HCT116 (cell line): ENCODE measurements around the gene INTS3. TPM values are rescaled to one million over a fixed set of nuclear protein-coding genes. Genes with fewer than 3 reads are reported as not detected.

Source experiments
- ATAC-seq: fragments of 200-7000 bp; cut with Tn5 transposase; 2 replicates; pipeline ENCODE4 v1.9.1; 2020; ENCODE audit warnings: mild to moderate bottlenecking, moderate library complexity
- BruUV-seq: library from RNA; stranded (reverse); fragments of 400-500 nt; replicated peaks from 2 replicates; lab custom pipeline; 2021; lab: Mats Ljungman, UMichigan
- CTCF ChIA-PET: fragments of 300-600 bp; sonication (Branson Sonifier 250); formaldehyde crosslinking; loops from one replicate; lab custom pipeline; 2021; ENCODE audit warnings: antibody characterized with exemption; lab: Charles Lee
- POLR2A ChIA-PET: fragments of 300-600, 350-600 bp; sonication (Branson Sonifier 250); formaldehyde crosslinking; loops from one replicate; lab custom pipeline; 2021; ENCODE audit warnings: antibody characterized with exemption; lab: Charles Lee
- RAD21 ChIA-PET, 2 experiments: fragments of 300-600 bp; sonication (Branson Sonifier 250); formaldehyde crosslinking; loops; one replicate each; lab custom pipeline; 2023; ENCODE audit warnings: low total read pairs in 2 of 2; ENCODE audit not compliant: uncharacterized antibody in 2 of 2, unreplicated experiment in 2 of 2, low non-redundant PET in 1 of 2; lab: Charles Lee
- DNase-seq: peaks from one replicate; pipeline ENCODE4 v3.0.0-alpha.2; 2010; ENCODE audit warnings: low read depth, low spot score
- H2AFZ ChIP-seq: fragments of 200-600 bp; shearing (Covaris generic), sonication (generic); 2 replicates; pipeline ENCODE4 v1.6.1; 2017; ENCODE audit warnings: low read depth, mixed run types, mixed read lengths, antibody characterized with exemption, low read length; ENCODE audit not compliant: poor library complexity, severe bottlenecking
- H3K27ac ChIP-seq: 2 replicates; pipeline ENCODE4 v1.5.1; 2012; ENCODE audit warnings: low read depth, low read length
- H3K27me3 ChIP-seq: fragments of 200-600 bp; sonication (generic); 2 replicates; pipeline ENCODE4 v1.6.1; 2016; ENCODE audit warnings: mixed run types, low read length, mixed read lengths; ENCODE audit not compliant: insufficient read depth
- H3K36me3 ChIP-seq, 2 experiments: fragments of 200-500 bp in 1 of 2; fragments of 200-600 bp in 1 of 2; sonication (Bioruptor generic) in 1 of 2; sonication (generic) in 1 of 2; 2 replicates each; pipeline versions ENCODE4 v1.5.1 to v1.6.1; 2014 to 2016; ENCODE audit warnings: low read length in 2 of 2, inconsistent platforms in 1 of 2, mixed read lengths in 1 of 2, mixed run types in 1 of 2; ENCODE audit not compliant: insufficient read depth in 2 of 2, control insufficient read depth in 1 of 2
- H3K4me1 ChIP-seq, 2 experiments: fragments of 200-600 bp in 1 of 2; sonication (generic) in 1 of 2; 2 replicates each; pipeline versions ENCODE4 v1.5.1 to v1.6.1; 2012 to 2017; ENCODE audit warnings: low read length in 2 of 2, inconsistent platforms in 1 of 2, mild to moderate bottlenecking in 1 of 2, mixed read lengths in 1 of 2, mixed run types in 1 of 2, moderate library complexity in 1 of 2; ENCODE audit not compliant: insufficient read depth in 2 of 2, control insufficient read depth in 1 of 2
- H3K4me2 ChIP-seq: fragments of 200-600 bp; sonication (generic); 2 replicates; pipeline ENCODE4 v1.6.1; 2017; ENCODE audit warnings: mixed run types, low read length, mixed read lengths
- H3K4me3 ChIP-seq, 2 experiments: fragments of 200-600 bp in 1 of 2; sonication (generic) in 1 of 2; replicated peaks in 1 of 2; 2 replicates each; pipeline ENCODE4 v1.5.1; 2011 to 2016; ENCODE audit warnings: low read length in 2 of 2, control low read depth in 1 of 2, low read depth in 1 of 2, mild to moderate bottlenecking in 1 of 2, mixed read lengths in 1 of 2, mixed run types in 1 of 2
- H3K79me2 ChIP-seq: fragments of 200-600 bp; sonication (generic); 2 replicates; pipeline ENCODE4 v1.6.1; 2017; ENCODE audit warnings: mild to moderate bottlenecking, mixed run types, low read length, moderate library complexity, mixed read lengths; ENCODE audit not compliant: insufficient read depth
- H3K9ac ChIP-seq: fragments of 200-600 bp; sonication (generic); 2 replicates; pipeline ENCODE4 v1.6.1; 2016; ENCODE audit warnings: low read length, mixed read lengths
- H3K9me2 ChIP-seq: fragments of 200-600 bp; sonication (generic), shearing (Covaris generic); 2 replicates; pipeline ENCODE4 v1.6.1; 2017; ENCODE audit warnings: mixed run types, mild to moderate bottlenecking, moderate library complexity; ENCODE audit not compliant: insufficient read depth
- H3K9me3 ChIP-seq, 2 experiments: fragments of 200-500 bp in 1 of 2; fragments of 200-600 bp in 1 of 2; sonication (Bioruptor generic) in 1 of 2; sonication (generic) in 1 of 2; 2 replicates each; pipeline ENCODE4 v1.6.1; 2014 to 2017; ENCODE audit warnings: low read length in 2 of 2, mixed read lengths in 2 of 2, inconsistent platforms in 1 of 2, low read depth in 1 of 2, mild to moderate bottlenecking in 1 of 2, mixed run types in 1 of 2, moderate library complexity in 1 of 2; ENCODE audit not compliant: control insufficient read depth in 1 of 2, insufficient read depth in 1 of 2
- H4K20me1 ChIP-seq: fragments of 200-600 bp; sonication (generic), shearing (Covaris generic); 2 replicates; pipeline ENCODE4 v1.6.1; 2017; ENCODE audit warnings: mixed run types, mild to moderate bottlenecking, moderate library complexity; ENCODE audit not compliant: insufficient read depth
- CBX3 ChIP-seq: IDR thresholded peaks from 2 replicates; pipeline ENCODE4 v1.6.1; 2012; ENCODE audit warnings: low read depth
- EGR1 ChIP-seq: IDR thresholded peaks from 2 replicates; pipeline ENCODE4 v1.6.1; 2012; ENCODE audit warnings: low read depth
- EZH2 ChIP-seq: fragments of 200-600 bp; sonication (generic); IDR thresholded peaks from 2 replicates; pipeline ENCODE4 v1.6.1; 2017; ENCODE audit warnings: antibody characterized with exemption, mixed run types
- EZH2phosphoT487 ChIP-seq: fragments of 200-600 bp; IDR thresholded peaks from 2 replicates; pipeline ENCODE4 v1.6.1; 2018; ENCODE audit warnings: antibody characterized with exemption, borderline replicate concordance
- FOSL1 ChIP-seq: IDR thresholded peaks from 2 replicates; pipeline ENCODE4 v1.6.1; 2012; ENCODE audit warnings: low read depth
- MAX ChIP-seq: IDR thresholded peaks from 2 replicates; pipeline ENCODE4 v1.6.1; 2012
- POLR2A ChIP-seq: IDR thresholded peaks from 2 replicates; pipeline ENCODE4 v1.7.0; 2011; ENCODE audit warnings: borderline replicate concordance; ENCODE audit not compliant: insufficient read depth, insufficient read length; ENCODE audit errors: extremely low read depth
- POLR2AphosphoS5 ChIP-seq: IDR thresholded peaks from 2 replicates; pipeline ENCODE4 v1.6.1; 2011; ENCODE audit warnings: mild to moderate bottlenecking, low read depth, low read length, moderate library complexity
- REST ChIP-seq: IDR thresholded peaks from 2 replicates; pipeline ENCODE4 v1.6.1; 2012; ENCODE audit warnings: low read depth
- SIN3A ChIP-seq: IDR thresholded peaks from 2 replicates; pipeline ENCODE4 v1.6.1; 2012; ENCODE audit warnings: low read depth
- SP1 ChIP-seq: IDR thresholded peaks from 2 replicates; pipeline ENCODE4 v1.6.1; 2012; ENCODE audit warnings: low read depth
- TCF7L2 ChIP-seq: IDR thresholded peaks from 2 replicates; pipeline ENCODE4 v1.7.0; 2011; ENCODE audit warnings: borderline replicate concordance, inconsistent platforms; ENCODE audit not compliant: insufficient read depth, insufficient read length; ENCODE audit errors: extremely low read depth
- YY1 ChIP-seq: IDR thresholded peaks from 2 replicates; pipeline ENCODE4 v1.6.1; 2011; ENCODE audit warnings: low read length, low read depth, moderate library complexity, mild to moderate bottlenecking; ENCODE audit not compliant: insufficient replicate concordance; ENCODE audit errors: extremely low read depth
- ZFX ChIP-seq: fragments of 450-650 bp; IDR thresholded peaks from 2 replicates; pipeline ENCODE4 v1.6.1; 2017
- intact Hi-C: fragments of 100-400 bp; cut with micrococcal nuclease; formaldehyde crosslinking; loops from 2 replicates; pipeline ENCODE4 v1.10.0; 2022
- total RNA-seq: library from RNA; stranded (reverse); gene quantifications from one replicate; pipeline ENCODE4 v1.2.1, GENCODE V29; 2021; ENCODE audit not compliant: unreplicated experiment

INTS3 gene
- total RNA-seq, 1 experiment from 2014 or later, result 47.6 TPM

- H3K36me3 ChIP-seq, result peaks cover 33 to 40% of the 10 kb centered on the region in 2 experiments; a peak in 3 of 4 replicates
- CTCF ChIA-PET, result no interaction called here
- H3K4me2 ChIP-seq, result no peak overlapping the region
Observed at GRCh38 chr1:153769221-153769620, 41.4 kb downstream of the INTS3 start.

More at GRCh38 chr1:153769221-153769620, 41.4 kb downstream of the INTS3 start:
- DNase-seq (no peak), ATAC-seq (no peak)
- RAD21 ChIA-PET, result no interaction called here
- no peak overlapping the region for H3K9ac ChIP-seq
- intact Hi-C loops, result no loop called here
- no peaks in the 10 kb centered on the region for H3K79me2 ChIP-seq
- no peak overlapping the region for H3K4me3 ChIP-seq
- no peak overlapping the region for H3K27ac ChIP-seq
- H2AFZ ChIP-seq, result no peak overlapping the region
- BruUV-seq, result no TSS peak
- no peaks in the 10 kb centered on the region for H3K27me3 ChIP-seq
- no peaks in the 10 kb centered on the region for H3K9me2 ChIP-seq
- POLR2A ChIA-PET, result no interaction called here
- no peaks in the 10 kb centered on the region for H3K4me1 ChIP-seq
- H3K9me3 ChIP-seq, result no peaks in the 10 kb centered on the region
- no peaks in the 10 kb centered on the region for H4K20me1 ChIP-seq
- TF ChIP-seq YY1 (no peak), POLR2A (no peak), SP1 (no peak), TCF7L2 (no peak), MAX (no peak), SIN3A (no peak), EGR1 (no peak), EZH2 (no peak), EZH2phosphoT487 (no peak), CBX3 (no peak), REST (no peak), FOSL1 (no peak), POLR2AphosphoS5 (no peak), ZFX (no peak)
